Erythroblast (primary cell): ENCODE data around the gene UBXN6.

Source experiments
- GATA1 ChIP-seq: IDR thresholded peaks from 2 replicates; pipeline ENCODE4 v1.6.1; 2011; ENCODE audit warnings: low read depth, mild to moderate bottlenecking, control low read depth, low read length, moderate library complexity
- POLR2A ChIP-seq: IDR thresholded peaks from 2 replicates; pipeline ENCODE4 v1.6.1; 2011; ENCODE audit warnings: mild to moderate bottlenecking, low read length

DNA sequence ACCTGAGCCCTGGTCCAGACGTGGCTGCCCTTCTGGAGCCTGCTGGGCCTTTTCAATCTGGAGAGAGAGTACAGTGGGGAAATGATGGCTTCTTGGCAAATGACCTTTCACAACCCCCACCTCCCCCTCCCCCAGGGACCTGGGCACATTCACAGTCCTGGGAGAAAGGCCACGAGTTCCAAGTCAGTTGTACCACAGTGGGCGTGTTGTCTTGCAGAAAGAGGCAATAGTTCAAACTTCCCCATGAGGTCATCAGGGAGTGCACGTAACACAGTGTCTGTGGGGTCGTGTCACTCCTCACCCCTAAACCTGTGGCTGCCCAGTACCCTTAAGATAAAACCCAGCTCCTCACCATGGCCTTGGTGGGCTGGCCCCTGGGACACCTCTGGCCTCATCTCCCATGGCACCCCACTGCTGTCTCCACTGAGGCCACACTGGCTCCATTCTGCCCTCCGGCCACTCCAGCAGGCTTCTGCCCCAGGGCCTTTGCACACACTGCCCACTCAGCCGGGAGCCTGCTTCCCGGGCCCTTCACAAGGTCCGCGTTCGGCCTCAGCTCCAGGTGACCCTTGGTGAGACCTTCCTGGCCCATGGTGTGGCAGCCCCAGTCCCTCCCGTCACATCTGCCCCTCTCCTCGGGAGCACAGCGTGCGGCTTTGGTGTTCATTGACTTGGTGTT is 47.4 kb upstream of the UBXN6 start:
- TF ChIP-seq POLR2A (no peak), GATA1 (no peak)
